Mesenchymal stem cell (in vitro differentiated cells and primary cell): ENCODE results near the gene CACNA1C.
A peak's percentile ranks its signal among the peaks of the same experiment; 100 is the strongest.

ENCODE experiments used
- DNase-seq: peaks from one replicate; pipeline ENCODE4 v3.0.0-alpha.2; 2013
- H2AFZ ChIP-seq: one replicate; pipeline ENCODE4 v1.6.1; 2013; ENCODE audit warnings: low read depth, mild to moderate bottlenecking, control low read depth, inconsistent platforms, low read length, moderate library complexity
- H2AK5ac ChIP-seq: 2 replicates; pipeline ENCODE4 v1.6.1; 2013; ENCODE audit warnings: low read length, moderate library complexity, mild to moderate bottlenecking, inconsistent platforms; ENCODE audit not compliant: severe bottlenecking
- H2BK120ac ChIP-seq: one replicate; pipeline ENCODE4 v1.6.1; 2013; ENCODE audit warnings: low read depth, mild to moderate bottlenecking, inconsistent platforms, low read length, moderate library complexity
- H2BK12ac ChIP-seq, 2 experiments: one replicate each; pipeline ENCODE4 v1.6.1; 2013; ENCODE audit warnings: inconsistent platforms in 2 of 2, low read length in 2 of 2, mild to moderate bottlenecking in 2 of 2, moderate library complexity in 2 of 2, control low read depth in 1 of 2
- H2BK15ac ChIP-seq: one replicate; pipeline ENCODE4 v1.6.1; 2013; ENCODE audit warnings: mild to moderate bottlenecking, low read depth, inconsistent platforms; ENCODE audit not compliant: poor library complexity, severe bottlenecking
- H2BK5ac ChIP-seq: 2 replicates; pipeline ENCODE4 v1.6.1; 2013; ENCODE audit warnings: low read depth, mild to moderate bottlenecking, low read length, control low read depth, inconsistent platforms; ENCODE audit not compliant: poor library complexity, severe bottlenecking
- H3K14ac ChIP-seq, 2 experiments: one replicate each; pipeline ENCODE4 v1.6.1; 2013; ENCODE audit warnings: inconsistent platforms in 2 of 2, low read length in 2 of 2, control low read depth in 1 of 2, mild to moderate bottlenecking in 1 of 2, moderate library complexity in 1 of 2
- H3K18ac ChIP-seq, 2 experiments: one replicate each; pipeline ENCODE4 v1.6.1; 2013; ENCODE audit warnings: inconsistent platforms in 2 of 2, low read length in 2 of 2, control low read depth in 1 of 2, low read depth in 1 of 2, mild to moderate bottlenecking in 1 of 2
- H3K23ac ChIP-seq, 2 experiments: one replicate each; pipeline ENCODE4 v1.6.1; 2013; ENCODE audit warnings: inconsistent platforms in 2 of 2, low read length in 2 of 2, mild to moderate bottlenecking in 2 of 2, moderate library complexity in 2 of 2, control low read depth in 1 of 2
- H3K27ac ChIP-seq: 2 replicates; pipeline ENCODE4 v1.5.1; 2013; ENCODE audit warnings: mild to moderate bottlenecking, moderate library complexity, low read length, control low read depth, inconsistent platforms; ENCODE audit not compliant: poor library complexity, severe bottlenecking
- H3K27me3 ChIP-seq, 2 experiments: 2 replicates each; pipeline versions ENCODE4 v1.6.1 to v1.7.0; 2013; ENCODE audit warnings: low read length in 2 of 2, mild to moderate bottlenecking in 2 of 2, moderate library complexity in 2 of 2, control low read depth in 1 of 2, inconsistent platforms in 1 of 2; ENCODE audit not compliant: control insufficient read depth in 1 of 2, insufficient read depth in 1 of 2
- H3K36me3 ChIP-seq, 2 experiments: 2 replicates each; pipeline versions ENCODE4 v1.6.1 to v1.7.0; 2013; ENCODE audit warnings: low read length in 2 of 2, control low read depth in 1 of 2, inconsistent platforms in 1 of 2, low read depth in 1 of 2, mild to moderate bottlenecking in 1 of 2; ENCODE audit not compliant: insufficient read depth in 2 of 2, control insufficient read depth in 1 of 2
- H3K4ac ChIP-seq, 2 experiments: one replicate each; pipeline ENCODE4 v1.6.1; 2013; ENCODE audit warnings: inconsistent platforms in 2 of 2, low read length in 2 of 2, mild to moderate bottlenecking in 2 of 2, moderate library complexity in 2 of 2, control low read depth in 1 of 2, low read depth in 1 of 2
- H3K4me1 ChIP-seq: 2 replicates; pipeline ENCODE4 v1.6.1; 2013; ENCODE audit warnings: low read depth, low read length, control low read depth; ENCODE audit not compliant: control insufficient read depth, insufficient read depth
- H3K4me2 ChIP-seq: 2 replicates; pipeline ENCODE4 v1.6.1; 2013; ENCODE audit warnings: low read length, mild to moderate bottlenecking, inconsistent platforms; ENCODE audit not compliant: poor library complexity, severe bottlenecking
- H3K4me3 ChIP-seq, 2 experiments: 2 replicates each; pipeline versions ENCODE4 v1.5.1 to v1.7.0; 2013; ENCODE audit warnings: low read length in 2 of 2, mild to moderate bottlenecking in 2 of 2, control low read depth in 1 of 2, low read depth in 1 of 2; ENCODE audit not compliant: insufficient read depth in 1 of 2
- H3K79me1 ChIP-seq: replicated peaks from 2 replicates; pipeline ENCODE4 v1.6.1; 2013; ENCODE audit warnings: mild to moderate bottlenecking, control low read depth, low read length, inconsistent platforms; ENCODE audit not compliant: poor library complexity, severe bottlenecking
- H3K9ac ChIP-seq: 2 replicates; pipeline ENCODE4 v1.7.0; 2013; ENCODE audit warnings: mild to moderate bottlenecking, low read length, moderate library complexity
- H3K9me3 ChIP-seq: 2 replicates; pipeline ENCODE4 v1.7.0; 2013; ENCODE audit warnings: mild to moderate bottlenecking, low read length; ENCODE audit not compliant: control insufficient read depth
- H4K8ac ChIP-seq: one replicate; pipeline ENCODE4 v1.6.1; 2013; ENCODE audit warnings: inconsistent platforms, mild to moderate bottlenecking, low read length, moderate library complexity
- H4K91ac ChIP-seq: one replicate; pipeline ENCODE4 v1.6.1; 2013; ENCODE audit warnings: mild to moderate bottlenecking, low read length, inconsistent platforms
- WGBS: methylation state at CpG from one replicate; pipeline ENCODE4 v1.1.7; 2013; ENCODE audit warnings: mixed read lengths; 5-methylcytosine and 5-hydroxymethylcytosine counted together

Gene CACNA1C

DNA sequence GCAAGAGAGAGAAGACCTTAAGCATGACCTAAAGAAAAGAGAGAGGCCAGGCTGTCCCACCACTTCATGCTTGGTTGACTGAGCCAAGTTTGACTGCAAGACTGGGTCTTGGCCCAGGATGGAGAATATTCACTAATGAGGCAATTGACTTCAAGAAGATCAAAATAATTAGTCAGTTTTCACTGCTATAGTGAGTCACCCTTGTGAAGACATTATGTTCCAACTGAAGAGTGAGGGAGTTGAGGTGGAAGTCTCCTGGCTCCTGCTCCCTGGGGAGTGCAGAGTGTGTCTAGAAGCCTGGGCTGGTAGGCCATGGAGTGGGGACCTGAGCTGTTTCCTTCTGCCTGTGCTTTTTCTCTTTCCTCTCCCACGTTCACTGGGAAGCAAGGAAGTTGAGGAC, 117.6 kb downstream of the CACNA1C start:
- no peak overlapping the region for H2BK12ac ChIP-seq
- peak overlapping the region in 1 of 2 experiments; percentile 53 for H3K18ac ChIP-seq
- H4K91ac ChIP-seq: no peak overlapping the region
- no peak overlapping the region for H2BK5ac ChIP-seq
- H3K27me3 ChIP-seq: peaks cover 0 to 17% of the 10 kb centered on the region in 2 experiments
- no peak overlapping the region for H3K14ac ChIP-seq
- no peaks in the 10 kb centered on the region for H3K79me1 ChIP-seq
- H2BK15ac ChIP-seq: peak overlapping the region; percentile 28
- peaks cover 0 to 3% of the 10 kb centered on the region in 2 experiments for H3K36me3 ChIP-seq
- 100% methylated on average over 1 of the region's 1 CpG for WGBS
- H3K23ac ChIP-seq: no peak overlapping the region
- H2BK120ac ChIP-seq: no peak overlapping the region
- peaks cover 11% of the 10 kb centered on the region for H3K9me3 ChIP-seq
- H4K8ac ChIP-seq: no peak overlapping the region
- DNase-seq: peak; percentile 33
- H2AFZ ChIP-seq: no peak overlapping the region
- no peaks in the 10 kb centered on the region for H3K4me1 ChIP-seq
- H3K9ac ChIP-seq: no peak overlapping the region
- no peak overlapping the region for H3K4me2 ChIP-seq
- H2AK5ac ChIP-seq: no peak overlapping the region
- H3K4ac ChIP-seq: no peak overlapping the region
- H3K27ac ChIP-seq: no peak overlapping the region
- H3K4me3 ChIP-seq: no peak overlapping the region

- no peak overlapping the region for H2BK12ac ChIP-seq
- no peak overlapping the region for H4K8ac ChIP-seq
- H3K79me1 ChIP-seq: no peaks in the 10 kb centered on the region
- 84% methylated on average over 11 of the region's 11 CpGs for WGBS
- H4K91ac ChIP-seq: no peak overlapping the region
- no peak overlapping the region for H3K23ac ChIP-seq
- no peak overlapping the region for H2AK5ac ChIP-seq
- H3K4me3 ChIP-seq: no peak overlapping the region
- peaks cover 0 to 3% of the 10 kb centered on the region in 2 experiments for H3K36me3 ChIP-seq
- H3K9me3 ChIP-seq: peaks cover 9% of the 10 kb centered on the region
- no peak for DNase-seq
- no peak overlapping the region for H2BK5ac ChIP-seq
- H2BK120ac ChIP-seq: no peak overlapping the region
- no peak overlapping the region for H3K4me2 ChIP-seq
- H3K27me3 ChIP-seq: peaks cover 0 to 18% of the 10 kb centered on the region in 2 experiments
- H3K9ac ChIP-seq: no peak overlapping the region
- H3K27ac ChIP-seq: no peak overlapping the region
- H3K4me1 ChIP-seq: no peaks in the 10 kb centered on the region
- no peak overlapping the region for H3K14ac ChIP-seq
- no peak overlapping the region for H2BK15ac ChIP-seq
- no peak overlapping the region for H3K18ac ChIP-seq
- no peak overlapping the region for H3K4ac ChIP-seq
- H2AFZ ChIP-seq: no peak overlapping the region
These were observed 119.1 kb downstream of the CACNA1C start for GRCh38 chr12:2171672-2172426.

- H2BK12ac ChIP-seq: no peak overlapping the region
- H2BK5ac ChIP-seq: no peak overlapping the region
- H3K79me1 ChIP-seq: no peaks in the 10 kb centered on the region
- no peak overlapping the region for H3K23ac ChIP-seq
- H3K9ac ChIP-seq: no peak overlapping the region
- H3K9me3 ChIP-seq: peaks cover under 1% of the 10 kb centered on the region
- no peak for DNase-seq
- peak overlapping the region in 1 of 2 experiments; percentile 5 for H3K18ac ChIP-seq
- H4K8ac ChIP-seq: peak overlapping the region; percentile 43
- no peak overlapping the region for H2BK15ac ChIP-seq
- 84% methylated on average over 12 of the region's 12 CpGs for WGBS
- no peak overlapping the region for H2AFZ ChIP-seq
- peaks cover 0 to 21% of the 10 kb centered on the region in 2 experiments for H3K27me3 ChIP-seq
- no peak overlapping the region for H4K91ac ChIP-seq
- no peaks in the 10 kb centered on the region for H3K4me1 ChIP-seq
- H3K4me2 ChIP-seq: no peak overlapping the region
- no peak overlapping the region for H3K27ac ChIP-seq
- peaks cover 0 to 3% of the 10 kb centered on the region in 2 experiments for H3K36me3 ChIP-seq
- H3K4ac ChIP-seq: no peak overlapping the region
- no peak overlapping the region for H3K4me3 ChIP-seq
- H3K14ac ChIP-seq: no peak overlapping the region
- no peak overlapping the region for H2AK5ac ChIP-seq
- no peak overlapping the region for H2BK120ac ChIP-seq
These were observed 119.9 kb downstream of the CACNA1C start for GRCh38 chr12:2172491-2173214.

GRCh38 chr12:2173971-2174370, 121.2 kb downstream of the CACNA1C start:
- Histone ChIP-seq H2AFZ (no peak overlapping the region), H3K9ac (no peak overlapping the region), H3K79me1 (no peaks in the 10 kb centered on the region), H3K4me2 (no peak overlapping the region), H3K4me3 (no peak overlapping the region), H2BK12ac (no peak overlapping the region), H3K23ac (no peak overlapping the region), H3K27ac (no peak overlapping the region), H3K18ac (no peak overlapping the region), H3K36me3 (peaks cover 0 to under 1% of the 10 kb centered on the region in 2 experiments), H3K9me3 (no peaks in the 10 kb centered on the region), H3K4me1 (no peaks in the 10 kb centered on the region), H3K27me3 (peaks cover 0 to 21% of the 10 kb centered on the region in 2 experiments), H2BK120ac (no peak overlapping the region), H4K8ac (no peak overlapping the region), H3K4ac (no peak overlapping the region), H3K14ac (no peak overlapping the region), H4K91ac (no peak overlapping the region), H2AK5ac (no peak overlapping the region), H2BK15ac (no peak overlapping the region), H2BK5ac (no peak overlapping the region)
- DNase-seq: no peak
- 87% methylated on average over 3 of the region's 4 CpGs for WGBS
